CD4-positive, alpha-beta T cell treated with Interleukin-17A for 1 hour (primary cell): Measurements from ENCODE around the gene APLP1.
"Not testable (repeated sequence)": the region's sequence is repeated elsewhere in the genome, so short reads cannot be mapped to it uniquely, and the experiment has no call there.

Experiments
- DNase-seq: peaks from one replicate; pipeline ENCODE4 v3.0.0-alpha.2; 2020

The APLP1 gene

DNA sequence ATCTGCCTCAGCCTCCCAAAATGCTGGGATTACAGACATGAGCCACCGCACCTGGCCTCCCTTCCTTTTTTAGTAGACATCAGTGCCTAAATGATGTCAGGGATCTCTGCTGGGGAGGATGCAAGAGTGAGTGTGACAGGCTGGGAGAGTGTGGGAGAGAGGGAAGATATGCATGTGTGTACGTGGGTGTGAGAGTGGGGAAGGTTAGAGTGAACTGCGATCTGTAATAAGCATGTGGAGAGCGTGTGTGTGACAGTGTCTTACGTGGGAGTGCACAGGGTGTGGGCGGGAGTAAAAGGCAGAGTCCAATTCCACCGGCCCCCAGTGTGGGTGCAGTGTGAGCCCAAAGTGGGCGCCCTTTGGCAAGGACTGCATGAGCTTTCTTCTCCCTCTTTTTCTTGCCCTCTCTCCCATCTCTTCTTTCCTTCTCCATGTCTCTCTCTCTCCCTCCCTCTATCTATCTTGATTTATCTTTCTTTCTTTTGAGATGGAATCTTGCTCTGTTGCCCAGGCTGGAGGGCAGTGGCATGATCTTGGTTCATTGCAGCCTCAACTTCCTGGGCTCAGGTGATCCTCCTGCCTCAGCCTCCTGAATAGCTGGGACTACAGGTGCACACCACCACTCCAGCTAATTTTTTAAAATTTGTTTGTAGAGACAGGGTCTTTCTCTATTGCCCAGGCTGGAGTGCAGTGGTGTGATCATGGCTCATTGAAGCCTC is 15.2 kb upstream of the APLP1 start:
- DNase-seq = no peak

DNA sequence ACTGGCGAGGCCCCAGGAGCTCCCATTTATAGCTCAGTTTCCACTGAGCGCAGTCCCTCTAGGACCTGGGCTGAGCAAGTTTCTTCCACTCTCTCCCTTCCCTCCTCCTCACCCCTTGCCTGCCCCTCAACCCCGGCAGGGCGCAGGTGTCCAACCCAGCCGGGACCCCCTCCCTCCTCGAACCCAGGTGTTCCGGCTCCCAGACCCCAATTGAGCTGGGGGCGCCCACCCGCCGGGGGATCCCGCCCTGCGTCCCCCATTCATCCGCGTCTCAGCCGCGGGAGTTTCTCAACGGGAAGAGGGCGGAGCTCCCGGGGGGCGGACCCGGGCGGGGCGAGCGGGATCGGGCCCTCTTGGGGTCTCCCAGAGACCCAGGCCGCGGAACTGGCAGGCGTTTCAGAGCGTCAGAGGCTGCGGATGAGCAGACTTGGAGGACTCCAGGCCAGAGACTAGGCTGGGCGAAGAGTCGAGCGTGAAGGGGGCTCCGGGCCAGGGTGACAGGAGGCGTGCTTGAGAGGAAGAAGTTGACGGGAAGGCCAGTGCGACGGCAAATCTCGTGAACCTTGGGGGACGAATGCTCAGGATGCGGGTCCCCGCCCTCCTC is 11.7 kb upstream of the APLP1 start, which contains the start of gene KIRREL2:
Gene KIRREL2, plus strand, starts transcription at position 366 of the 604 bp plus-strand sequence. Its CDS starts 209 bp downstream, at position 575.
- peak; percentile 10 for DNase-seq

DNA sequence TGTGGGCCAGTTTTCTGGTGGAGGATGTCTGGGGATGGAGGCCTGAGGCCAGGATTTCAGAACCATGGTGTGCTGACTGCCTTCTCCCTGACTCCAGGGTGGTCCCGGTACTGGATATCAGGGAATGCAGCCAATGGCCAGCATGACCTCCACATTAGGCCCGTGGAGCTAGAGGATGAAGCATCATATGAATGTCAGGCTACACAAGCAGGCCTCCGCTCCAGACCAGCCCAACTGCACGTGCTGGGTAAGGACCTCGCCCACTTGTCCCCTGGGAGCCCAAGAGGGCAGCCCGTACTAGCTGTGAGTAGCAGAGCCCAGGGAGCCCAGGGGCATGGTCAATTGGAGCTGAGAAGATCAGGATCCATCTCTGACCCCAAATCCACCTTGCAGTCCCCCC is 10.1 kb upstream of the APLP1 start:
- no peak for DNase-seq

DNA sequence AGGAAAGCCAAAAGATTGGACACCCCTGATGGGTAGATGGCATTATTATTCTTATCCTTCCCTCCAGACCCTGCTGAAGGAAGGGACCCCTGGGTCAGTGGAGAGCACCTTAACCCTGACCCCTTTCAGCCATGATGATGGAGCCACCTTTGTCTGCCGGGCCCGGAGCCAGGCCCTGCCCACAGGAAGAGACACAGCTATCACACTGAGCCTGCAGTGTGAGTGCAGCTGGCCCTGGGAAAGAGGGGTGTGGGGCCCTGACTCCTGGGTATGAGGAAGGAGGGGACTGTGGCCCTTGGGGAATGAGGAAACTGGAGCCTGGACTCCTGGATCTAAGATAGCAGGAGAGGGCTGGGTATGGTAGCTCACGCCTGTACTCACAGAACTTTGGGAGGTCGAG is 9.0 kb upstream of the APLP1 start:
- DNase-seq = no peak

DNA sequence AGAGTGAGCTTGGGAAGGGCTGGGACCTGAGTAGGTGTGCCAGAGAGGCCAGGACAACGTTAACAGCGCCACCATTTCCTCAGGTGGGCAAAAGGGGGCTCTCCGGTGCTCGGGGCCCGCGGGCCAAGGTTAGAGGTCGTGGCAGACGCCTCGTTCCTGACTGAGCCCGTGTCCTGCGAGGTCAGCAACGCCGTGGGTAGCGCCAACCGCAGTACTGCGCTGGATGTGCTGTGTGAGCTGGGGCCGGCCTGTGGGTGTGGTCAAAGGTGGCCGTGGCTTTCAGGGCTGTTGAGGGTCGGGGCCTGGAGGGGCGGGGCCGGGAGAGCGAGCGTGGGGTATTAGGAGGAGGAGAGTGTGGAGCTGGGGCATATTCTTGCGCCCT is 7.9 kb upstream of the APLP1 start:
- no peak for DNase-seq

- DNase-seq = no peak
Measured at GRCh38 chr19:35860818-35861639, 7.3 kb upstream of the APLP1 start.

- no peak for DNase-seq
Measured at GRCh38 chr19:35861640-35862160, 6.7 kb upstream of the APLP1 start.

GRCh38 chr19:35862528-35862927 is 5.8 kb upstream of the APLP1 start:
- no peak for DNase-seq

DNA sequence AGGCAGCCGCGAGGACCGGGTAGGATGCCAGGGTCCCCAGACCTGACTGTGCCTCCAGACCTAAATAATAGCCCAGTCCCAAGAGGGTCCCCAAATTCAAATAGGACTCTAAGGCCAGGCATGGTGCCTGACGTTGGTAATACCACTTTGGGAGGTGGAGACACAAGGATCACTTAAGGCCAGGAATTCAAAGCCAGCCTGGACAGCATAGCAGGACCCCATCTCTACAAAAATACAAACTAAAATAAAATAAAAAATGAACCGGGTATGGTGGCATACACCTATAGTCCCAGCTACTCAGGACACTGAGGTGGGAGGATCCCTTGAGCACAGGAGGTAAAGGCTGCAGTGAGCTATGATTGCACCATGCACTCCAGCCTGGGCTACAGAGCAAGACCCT is 5.4 kb upstream of the APLP1 start:
- no peak for DNase-seq

DNA sequence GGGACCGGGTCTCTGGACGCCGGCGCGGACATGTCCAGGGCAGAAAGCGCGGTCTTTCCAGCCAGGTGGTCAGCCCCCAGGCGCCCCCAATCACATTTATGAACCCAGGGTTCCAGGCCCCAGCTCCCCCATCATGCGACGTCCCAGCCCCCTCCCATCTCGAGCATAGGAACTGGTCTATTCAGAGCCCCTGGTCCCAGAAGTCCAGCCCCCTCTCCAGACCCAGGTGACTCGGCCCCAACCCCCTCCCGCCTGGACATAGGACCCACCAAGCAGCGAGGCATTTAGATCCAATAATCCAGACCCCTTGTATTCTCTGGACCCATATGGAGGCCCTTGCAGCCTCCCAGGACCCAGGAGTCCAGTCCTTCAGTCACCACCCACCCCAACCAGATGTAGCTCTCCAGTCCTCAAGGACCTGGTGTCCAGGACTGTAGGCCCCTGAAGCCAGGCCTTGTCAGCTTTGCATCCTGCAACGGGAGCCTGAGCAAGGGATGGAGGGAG is 501 bp downstream of the APLP1 start:
- DNase-seq = no peak

DNA sequence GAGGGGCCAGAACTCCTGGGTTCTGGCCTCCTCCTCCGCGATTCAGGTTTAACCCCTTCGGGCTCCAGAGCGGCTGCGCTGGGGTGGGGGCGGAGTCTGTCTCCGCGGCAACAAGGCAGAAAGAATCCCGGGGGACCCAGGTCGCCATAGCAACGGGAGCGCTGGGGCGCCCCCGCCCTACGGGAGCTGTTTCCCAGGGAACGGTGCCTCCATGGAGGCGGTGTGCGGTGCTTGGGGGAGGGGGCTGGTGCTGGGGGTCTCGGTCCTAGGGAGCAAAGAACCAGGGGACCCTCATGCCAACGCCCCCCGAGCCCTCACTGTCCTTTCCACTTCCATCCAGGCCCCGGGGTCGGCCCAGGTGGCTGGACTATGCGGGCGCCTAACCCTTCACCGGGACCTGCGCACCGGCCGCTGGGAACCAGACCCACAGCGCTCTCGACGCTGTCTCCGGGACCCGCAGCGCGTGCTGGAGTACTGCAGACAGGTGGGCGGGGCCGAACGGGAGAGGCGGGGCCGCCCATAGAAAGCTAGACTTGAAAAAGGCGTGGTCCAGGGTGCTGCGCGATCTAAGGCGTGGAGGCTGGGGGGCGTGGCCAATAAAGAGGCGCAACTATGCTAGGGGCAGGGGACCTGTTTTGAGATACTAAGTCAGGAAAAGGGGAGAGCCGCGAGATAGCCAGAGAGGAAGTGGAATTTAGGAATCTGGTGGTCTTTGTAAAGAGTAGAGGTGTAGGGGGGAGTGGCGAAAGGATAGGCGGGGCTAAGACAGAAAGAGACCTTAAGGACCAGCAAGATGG is 1.2 kb downstream of the APLP1 start:
- DNase-seq = peak; percentile 86

DNA sequence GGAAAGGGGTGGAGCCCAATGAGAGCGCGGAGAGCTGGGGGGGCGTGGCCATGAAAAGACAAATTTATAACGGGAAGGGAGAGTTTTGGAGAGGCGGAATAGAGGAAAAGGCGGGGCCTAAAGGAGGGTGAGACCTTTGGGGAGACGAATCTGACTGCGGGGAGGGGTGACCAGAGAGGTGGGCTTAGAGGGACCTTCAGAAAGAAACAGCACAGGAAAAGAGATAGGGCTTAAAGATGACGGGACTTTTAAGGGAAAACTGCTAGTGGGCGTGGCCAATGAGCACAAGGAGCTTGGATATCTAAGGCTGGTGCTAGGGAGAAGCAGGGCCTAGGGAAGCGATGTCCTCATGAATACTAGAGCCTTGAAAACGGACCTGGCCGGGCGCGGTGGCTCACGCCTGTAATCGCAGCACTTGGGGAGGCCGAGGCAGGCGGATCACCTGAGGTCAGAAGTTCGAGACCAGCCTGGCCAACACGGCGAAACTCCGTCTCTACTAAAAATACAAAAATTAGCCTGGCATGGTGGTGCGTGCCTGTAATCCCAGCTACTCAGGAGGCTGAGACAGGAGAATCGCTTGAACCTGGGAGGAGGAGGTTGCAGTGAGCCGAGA is 1.9 kb downstream of the APLP1 start:
- not testable (repeated sequence) for DNase-seq

DNA sequence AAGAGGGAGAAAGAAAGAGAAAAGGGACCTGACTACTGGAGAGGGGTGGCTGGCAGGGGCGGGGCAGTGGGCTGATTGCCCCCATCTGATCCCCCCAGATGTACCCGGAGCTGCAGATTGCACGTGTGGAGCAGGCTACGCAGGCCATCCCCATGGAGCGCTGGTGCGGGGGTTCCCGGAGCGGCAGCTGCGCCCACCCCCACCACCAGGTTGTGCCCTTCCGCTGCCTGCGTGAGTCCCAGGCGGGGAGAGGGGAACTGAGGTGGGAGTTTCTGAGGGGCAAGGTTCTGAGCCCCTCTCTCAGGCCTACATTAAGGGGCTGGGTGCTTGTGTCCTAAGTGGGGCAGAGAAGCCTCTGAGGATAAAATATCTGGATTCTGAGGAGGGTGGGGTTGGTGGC is 2.4 kb downstream of the APLP1 start:
- no peak for DNase-seq

- no peak for DNase-seq
Measured at GRCh38 chr19:35871611-35872010, 3.2 kb downstream of the APLP1 start.

GRCh38 chr19:35872180-35872579 is 3.8 kb downstream of the APLP1 start:
- no peak for DNase-seq

DNA sequence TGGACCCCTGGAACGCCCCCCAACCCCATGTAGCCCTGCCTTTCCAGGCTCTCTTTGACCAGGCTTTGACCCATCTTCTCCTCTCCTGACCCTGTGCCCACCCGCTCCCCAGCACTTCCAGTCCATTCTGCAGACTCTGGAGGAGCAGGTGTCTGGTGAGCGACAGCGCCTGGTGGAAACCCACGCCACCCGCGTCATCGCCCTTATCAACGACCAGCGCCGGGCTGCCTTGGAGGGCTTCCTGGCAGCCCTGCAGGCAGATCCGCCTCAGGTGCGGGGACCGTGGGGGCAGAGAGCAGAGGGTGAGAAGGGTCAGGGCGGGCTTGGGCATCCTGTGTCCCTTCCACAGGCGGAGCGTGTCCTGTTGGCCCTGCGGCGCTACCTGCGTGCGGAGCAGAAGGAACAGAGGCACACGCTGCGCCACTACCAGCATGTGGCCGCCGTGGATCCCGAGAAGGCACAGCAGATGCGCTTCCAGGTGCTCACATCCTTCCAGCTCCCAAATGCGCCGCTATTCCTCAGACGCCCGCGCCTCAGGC is 6.1 kb downstream of the APLP1 start:
- no peak for DNase-seq

DNA sequence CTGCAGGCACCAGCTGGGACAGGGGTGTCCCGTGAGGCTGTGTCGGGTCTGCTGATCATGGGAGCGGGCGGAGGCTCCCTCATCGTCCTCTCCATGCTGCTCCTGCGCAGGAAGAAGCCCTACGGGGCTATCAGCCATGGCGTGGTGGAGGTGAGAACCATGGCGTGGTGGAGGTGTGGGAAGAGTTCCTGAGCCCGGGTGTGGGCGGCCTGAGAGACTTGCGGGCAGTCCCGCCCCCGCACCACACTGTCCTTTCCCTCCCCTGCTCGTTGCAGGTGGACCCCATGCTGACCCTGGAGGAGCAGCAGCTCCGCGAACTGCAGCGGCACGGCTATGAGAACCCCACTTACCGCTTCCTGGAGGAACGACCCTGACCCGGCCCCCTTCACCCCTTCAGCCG is 10.7 kb downstream of the APLP1 start:
- DNase-seq = no peak

DNA sequence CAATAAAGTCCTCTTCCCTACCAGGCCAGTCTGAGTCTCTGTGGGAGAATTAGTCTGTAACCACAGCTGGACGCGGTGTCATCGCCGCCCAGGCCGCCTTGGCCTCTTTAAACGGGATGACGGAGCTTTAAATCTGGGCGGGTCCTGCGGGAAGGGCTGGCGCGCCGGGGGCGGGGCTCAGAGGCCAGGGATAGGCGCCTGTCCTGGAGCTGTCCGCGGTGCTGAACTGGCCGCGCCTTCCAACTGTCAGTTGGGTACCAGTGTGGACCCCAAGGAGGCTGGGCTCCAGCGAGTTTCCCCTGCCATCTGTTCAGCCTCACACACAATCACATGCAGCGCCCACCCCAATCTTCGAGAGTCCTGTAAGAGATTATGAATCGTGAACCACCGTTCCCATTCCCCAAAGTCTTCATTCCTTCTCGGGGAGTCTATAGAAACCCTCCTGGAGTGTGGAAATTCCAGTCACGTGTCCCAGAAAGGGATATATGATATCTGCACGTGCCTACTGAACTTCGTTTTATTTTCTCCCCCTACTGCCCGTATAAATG is 11.5 kb downstream of the APLP1 start:
- DNase-seq = peak; percentile 75

DNA sequence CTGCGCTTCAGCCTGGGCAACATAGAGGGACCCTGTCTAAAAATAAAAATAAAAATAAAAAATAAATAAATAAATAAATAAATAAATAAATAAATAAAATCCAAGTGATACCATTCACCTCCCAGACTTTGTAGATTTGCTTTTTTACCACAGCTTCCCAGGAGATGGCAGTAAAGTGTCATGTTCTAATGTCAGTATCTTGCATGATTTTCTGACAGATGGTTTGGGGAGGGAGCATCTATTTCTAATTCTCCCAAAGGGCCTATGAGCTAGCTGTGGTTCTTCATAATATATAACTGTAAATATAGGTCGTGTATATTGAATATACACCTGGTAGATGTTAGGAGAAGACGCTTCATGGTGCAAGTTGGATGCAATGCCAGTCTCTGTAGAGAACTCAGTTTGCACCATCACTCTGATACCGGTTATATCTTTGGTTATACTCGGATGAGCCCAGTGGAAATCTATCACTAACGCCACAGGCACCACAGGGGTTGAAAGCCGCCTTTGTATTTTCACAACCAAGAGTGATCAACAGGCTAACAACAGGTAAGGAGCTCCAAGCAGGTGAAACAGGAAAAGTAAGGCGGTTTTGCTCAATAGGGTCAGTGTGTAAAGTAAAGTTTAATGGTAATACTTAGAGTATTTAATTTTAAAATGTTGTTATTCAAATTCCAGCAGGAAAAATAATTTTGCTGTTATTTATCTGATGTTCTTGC is 13.9 kb downstream of the APLP1 start:
- peak; percentile 86 for DNase-seq

DNA sequence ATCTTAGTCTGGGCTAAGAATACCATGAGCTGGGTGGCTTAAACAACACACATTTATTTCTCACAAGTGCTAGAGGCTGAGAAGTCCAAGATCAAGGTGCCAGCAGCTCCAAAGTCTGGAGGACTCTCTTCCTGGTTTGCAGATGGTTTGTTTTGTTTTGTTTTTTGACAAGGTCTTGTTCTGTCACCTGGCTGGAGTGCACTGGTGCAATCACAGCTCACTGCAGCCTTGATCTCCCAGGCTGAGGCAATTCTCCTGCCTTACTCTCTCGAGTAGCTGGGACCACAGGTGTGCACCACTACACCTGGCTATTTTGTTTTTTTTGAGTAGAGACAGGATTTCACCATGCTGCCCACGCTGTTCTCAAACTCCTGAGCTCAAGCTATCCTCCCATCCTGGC is 15.5 kb downstream of the APLP1 start:
- DNase-seq = peak; percentile 42

- peak; percentile 23 for DNase-seq
Measured at GRCh38 chr19:35885225-35885738, 16.9 kb downstream of the APLP1 start.
